ENCODE results near the gene ACSF2.

- TF ChIP-seq PATZ1 (CRISPR knock-in tag; IDR thresholded peaks at IDR 0.05; ENCODE audit: borderline replicate concordance) (no peak), PPARA (CRISPR knock-in tag; IDR thresholded peaks at IDR 0.05; ENCODE audit: borderline replicate concordance) (no peak), ZFP30 (CRISPR knock-in tag; IDR thresholded peaks at IDR 0.05) (no peak), ZNF70 (CRISPR knock-in tag; IDR thresholded peaks at IDR 0.05) (no peak), ZFP3 (CRISPR knock-in tag; IDR thresholded peaks at IDR 0.05) (no peak), CSDC2 (CRISPR knock-in tag; IDR thresholded peaks at IDR 0.05) (no peak), OSR1 (CRISPR knock-in tag; IDR thresholded peaks at IDR 0.05) (no peak), RARB (CRISPR knock-in tag; IDR thresholded peaks at IDR 0.05) (no peak), GLIS3 (CRISPR knock-in tag; IDR thresholded peaks at IDR 0.05) (no peak), CREB5 (CRISPR knock-in tag; IDR thresholded peaks at IDR 0.05; ENCODE audit: low read depth) (no peak), SNAI2 (CRISPR knock-in tag; IDR thresholded peaks at IDR 0.05) (no peak), TCF4 (CRISPR knock-in tag; IDR thresholded peaks at IDR 0.05; ENCODE audit: borderline replicate concordance) (no peak), ARNTL (CRISPR knock-in tag; IDR thresholded peaks at IDR 0.05; ENCODE audit: borderline replicate concordance, low read depth) (no peak), ESRRG (CRISPR knock-in tag; IDR thresholded peaks at IDR 0.05) (no peak)
Observed at GRCh38 chr17:50491505-50491904, 65.5 kb downstream of the ACSF2 start.

Data from SK-N-SH treated with all-trans-retinoic acid at 6 μM for 48 hours (cell line).